Measurements from ENCODE around the gene RPS19. TPM values are rescaled to one million over a fixed set of nuclear protein-coding genes. Genes with fewer than 3 reads are reported as not detected.

RPS19 gene
- total and polyA plus RNA-seq, 2 donors (not counting 1 experiment from before 2014, with no cell fraction given): 1,320 to 2,197 TPM

DNA sequence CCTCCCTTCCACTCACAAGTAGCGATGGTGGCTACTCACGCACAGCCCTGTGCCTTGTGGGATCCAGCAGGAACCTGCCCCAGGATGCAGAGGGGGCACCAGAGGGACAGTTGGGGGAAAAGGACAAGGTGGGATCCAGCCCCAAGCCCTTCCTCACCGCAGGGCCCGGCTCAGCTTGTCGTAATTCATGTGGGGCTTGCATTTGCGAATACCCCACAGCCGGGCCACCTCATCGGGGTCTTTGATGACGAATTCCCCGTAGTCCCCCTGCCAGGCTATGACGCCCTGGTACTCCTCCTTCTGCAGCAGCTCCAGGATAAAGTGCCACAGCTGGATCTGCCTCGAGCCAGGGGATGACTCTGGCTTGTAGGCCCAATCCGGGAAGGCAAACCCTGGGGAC lies 49.7 kb downstream of the RPS19 start:
- no peaks in the 10 kb centered on the region for H3K4me1 ChIP-seq (ENCODE audit: control insufficient read depth, extremely low read depth, insufficient read depth, low read length)
- no peak overlapping the region for H2AFZ ChIP-seq (ENCODE audit: low read length)
- no peak overlapping the region for H3K4me2 ChIP-seq (ENCODE audit: extremely low read depth, insufficient read depth, low read length)
- H3K27me3 ChIP-seq (ENCODE audit: control insufficient read depth, insufficient read depth, low read length): peaks cover 31% of the 10 kb centered on the region
- H3K79me2 ChIP-seq (ENCODE audit: control insufficient read depth, insufficient read depth, low read length): no peaks in the 10 kb centered on the region
- H3K9me3 ChIP-seq (ENCODE audit: control insufficient read depth, insufficient read depth, low read depth, low read length): no peaks in the 10 kb centered on the region
- DNase-seq (ENCODE audit: low read depth in 2 of 2): no peak
- H3K36me3 ChIP-seq (ENCODE audit: control insufficient read depth, insufficient read depth, low read length): peaks cover 9% of the 10 kb centered on the region
- no peaks in the 10 kb centered on the region for H4K20me1 ChIP-seq (ENCODE audit: control insufficient read depth, extremely low read depth, insufficient read depth, low read length)
- H3K27ac ChIP-seq (ENCODE audit: insufficient read depth, low read length): no peak overlapping the region
- TF ChIP-seq, protein P1, sequence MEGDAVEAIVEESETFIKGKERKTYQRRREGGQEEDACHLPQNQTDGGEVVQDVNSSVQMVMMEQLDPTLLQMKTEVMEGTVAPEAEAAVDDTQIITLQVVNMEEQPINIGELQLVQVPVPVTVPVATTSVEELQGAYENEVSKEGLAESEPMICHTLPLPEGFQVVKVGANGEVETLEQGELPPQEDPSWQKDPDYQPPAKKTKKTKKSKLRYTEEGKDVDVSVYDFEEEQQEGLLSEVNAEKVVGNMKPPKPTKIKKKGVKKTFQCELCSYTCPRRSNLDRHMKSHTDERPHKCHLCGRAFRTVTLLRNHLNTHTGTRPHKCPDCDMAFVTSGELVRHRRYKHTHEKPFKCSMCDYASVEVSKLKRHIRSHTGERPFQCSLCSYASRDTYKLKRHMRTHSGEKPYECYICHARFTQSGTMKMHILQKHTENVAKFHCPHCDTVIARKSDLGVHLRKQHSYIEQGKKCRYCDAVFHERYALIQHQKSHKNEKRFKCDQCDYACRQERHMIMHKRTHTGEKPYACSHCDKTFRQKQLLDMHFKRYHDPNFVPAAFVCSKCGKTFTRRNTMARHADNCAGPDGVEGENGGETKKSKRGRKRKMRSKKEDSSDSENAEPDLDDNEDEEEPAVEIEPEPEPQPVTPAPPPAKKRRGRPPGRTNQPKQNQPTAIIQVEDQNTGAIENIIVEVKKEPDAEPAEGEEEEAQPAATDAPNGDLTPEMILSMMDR (conservative IDR thresholded peaks at IDR 0.05 in 1 of 2, IDR thresholded peaks at IDR 0.05 in 1 of 2; ENCODE audit: low read depth in 1 of 2, low read length in 2 of 2): no peak
- TF ChIP-seq EZH2 (IDR thresholded peaks at IDR 0.05; ENCODE audit: low read length, missing control alignments): no peak
- no peak overlapping the region for H3K9ac ChIP-seq (ENCODE audit: insufficient read depth, low read length)
- no peak overlapping the region for H3K4me3 ChIP-seq (replicated peaks in 1 of 4; ENCODE audit: control extremely low read depth in 1 of 4, insufficient read depth in 1 of 4, low read depth in 3 of 4, low read length in 4 of 4)

DNA sequence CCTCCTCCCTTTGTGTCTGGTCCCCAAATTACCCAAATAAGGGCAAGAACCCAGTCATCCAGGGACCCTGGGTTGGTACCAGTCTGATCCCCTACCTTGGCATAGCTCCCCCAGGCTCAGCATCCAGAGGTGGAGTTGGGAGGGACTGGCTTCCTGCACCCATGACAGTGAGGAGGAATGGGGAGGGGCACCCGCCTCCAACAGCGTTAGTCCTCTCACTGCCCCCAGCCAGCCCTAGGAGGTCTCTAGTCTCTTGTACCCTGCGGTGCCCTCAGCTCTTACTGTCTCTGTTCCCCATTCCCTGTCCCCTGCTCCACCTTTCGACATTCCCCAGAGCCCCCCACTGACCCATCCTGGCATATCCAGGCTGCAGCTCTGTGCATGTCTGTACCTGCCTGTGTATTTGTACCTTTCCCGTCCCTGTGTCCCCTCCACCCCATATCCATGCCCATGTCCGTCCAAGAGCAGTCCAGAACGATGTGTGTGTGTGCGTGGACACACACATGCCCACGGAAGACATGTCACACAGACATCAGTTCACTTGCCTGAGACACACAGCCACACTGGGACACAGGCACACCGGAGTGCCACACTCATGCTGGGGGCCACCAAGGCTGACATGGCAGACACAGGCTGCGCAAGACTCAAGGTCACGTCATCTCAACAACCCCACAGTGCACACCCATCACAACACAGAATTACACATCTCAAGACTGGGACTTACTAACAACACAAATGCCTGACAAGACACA lies 50.4 kb downstream of the RPS19 start:
- H3K79me2 ChIP-seq (ENCODE audit: control insufficient read depth, insufficient read depth, low read length): no peaks in the 10 kb centered on the region
- no peak overlapping the region for H3K27ac ChIP-seq (ENCODE audit: insufficient read depth, low read length)
- DNase-seq (ENCODE audit: low read depth in 2 of 2): no peak
- no peak overlapping the region for H3K4me2 ChIP-seq (ENCODE audit: extremely low read depth, insufficient read depth, low read length)
- peaks cover 5% of the 10 kb centered on the region for H3K36me3 ChIP-seq (ENCODE audit: control insufficient read depth, insufficient read depth, low read length)
- no peak overlapping the region for H2AFZ ChIP-seq (ENCODE audit: low read length)
- H3K27me3 ChIP-seq (ENCODE audit: control insufficient read depth, insufficient read depth, low read length): peaks cover 35% of the 10 kb centered on the region
- no peak overlapping the region for H3K9ac ChIP-seq (ENCODE audit: insufficient read depth, low read length)
- no peaks in the 10 kb centered on the region for H4K20me1 ChIP-seq (ENCODE audit: control insufficient read depth, extremely low read depth, insufficient read depth, low read length)
- H3K9me3 ChIP-seq (ENCODE audit: control insufficient read depth, insufficient read depth, low read depth, low read length): no peaks in the 10 kb centered on the region
- TF ChIP-seq, protein P1 (conservative IDR thresholded peaks at IDR 0.05 in 1 of 2, IDR thresholded peaks at IDR 0.05 in 1 of 2; ENCODE audit: low read depth in 1 of 2, low read length in 2 of 2): no peak
- no peak for TF ChIP-seq EZH2 (IDR thresholded peaks at IDR 0.05; ENCODE audit: low read length, missing control alignments)
- H3K4me3 ChIP-seq (replicated peaks in 1 of 4; ENCODE audit: control extremely low read depth in 1 of 4, insufficient read depth in 1 of 4, low read depth in 3 of 4, low read length in 4 of 4): no peak overlapping the region
- H3K4me1 ChIP-seq (ENCODE audit: control insufficient read depth, extremely low read depth, insufficient read depth, low read length): no peaks in the 10 kb centered on the region

DNA sequence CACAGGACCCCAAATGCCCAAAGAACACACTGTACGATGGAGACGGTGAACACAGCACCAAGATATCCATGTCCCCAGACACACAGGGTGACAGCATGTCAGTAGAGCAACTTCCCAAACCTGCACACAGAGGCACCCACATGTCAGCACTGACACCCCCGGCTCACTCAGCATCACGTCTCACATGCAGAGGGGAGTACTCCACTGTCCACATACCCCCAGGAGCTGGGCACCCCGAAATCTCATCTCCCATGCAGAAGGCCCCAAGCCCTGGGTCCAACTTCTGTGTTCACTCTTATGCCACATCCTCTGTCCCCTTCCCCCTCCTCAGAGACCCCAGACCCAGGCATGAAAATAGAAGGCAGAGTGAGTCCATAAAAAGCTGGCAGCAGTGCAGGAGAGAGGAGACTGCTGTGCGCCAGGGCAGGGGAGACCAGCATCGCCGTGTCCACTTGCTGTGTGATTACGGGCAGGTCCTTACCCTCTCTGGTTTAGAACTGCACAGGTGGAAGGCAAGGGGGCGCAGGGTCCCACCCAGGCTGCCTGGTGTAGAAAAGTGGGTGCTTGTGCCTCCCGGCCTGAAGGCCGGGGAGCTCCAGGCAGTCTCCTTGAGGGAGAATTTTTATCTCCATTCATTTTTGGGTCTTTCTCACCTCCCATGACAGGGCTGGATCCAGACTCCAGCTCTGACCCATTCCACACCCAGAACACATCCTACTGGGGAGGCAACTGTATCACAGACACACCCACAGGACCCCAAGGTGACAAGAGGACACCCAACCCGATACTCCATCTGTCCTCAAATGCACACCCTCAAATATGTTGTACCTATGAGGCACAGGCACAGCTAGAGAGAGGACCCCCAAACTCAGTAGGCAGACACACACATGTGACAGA lies 51.2 kb downstream of the RPS19 start:
- Histone ChIP-seq H3K36me3 (ENCODE audit: control insufficient read depth, insufficient read depth, low read length) (peaks cover 1% of the 10 kb centered on the region), H3K27ac (ENCODE audit: insufficient read depth, low read length) (no peak overlapping the region), H3K79me2 (ENCODE audit: control insufficient read depth, insufficient read depth, low read length) (no peaks in the 10 kb centered on the region), H3K9me3 (ENCODE audit: control insufficient read depth, insufficient read depth, low read depth, low read length) (no peaks in the 10 kb centered on the region), H3K4me1 (ENCODE audit: control insufficient read depth, extremely low read depth, insufficient read depth, low read length) (no peaks in the 10 kb centered on the region), H3K9ac (ENCODE audit: insufficient read depth, low read length) (no peak overlapping the region), H4K20me1 (ENCODE audit: control insufficient read depth, extremely low read depth, insufficient read depth, low read length) (no peaks in the 10 kb centered on the region), H3K4me2 (ENCODE audit: extremely low read depth, insufficient read depth, low read length) (no peak overlapping the region), H2AFZ (ENCODE audit: low read length) (no peak overlapping the region), H3K27me3 (ENCODE audit: control insufficient read depth, insufficient read depth, low read length) (peaks cover 41% of the 10 kb centered on the region), H3K4me3 (replicated peaks in 1 of 4; ENCODE audit: control extremely low read depth in 1 of 4, insufficient read depth in 1 of 4, low read depth in 3 of 4, low read length in 4 of 4) (no peak overlapping the region)
- TF ChIP-seq, protein P1 (conservative IDR thresholded peaks at IDR 0.05 in 1 of 2, IDR thresholded peaks at IDR 0.05 in 1 of 2; ENCODE audit: low read depth in 1 of 2, low read length in 2 of 2): no peak
- TF ChIP-seq EZH2 (IDR thresholded peaks at IDR 0.05; ENCODE audit: low read length, missing control alignments): no peak
- DNase-seq (ENCODE audit: low read depth in 2 of 2): no peak
